CD4-positive, alpha-beta T cell treated with Interleukin-1 beta for 1 hour (primary cell): ENCODE results near the gene PLEKHN1.

Experiments used
- DNase-seq, 2 donors: peaks; one replicate each; pipeline ENCODE4 v3.0.0-alpha.2; 2020 to 2022

Gene PLEKHN1, protein sequence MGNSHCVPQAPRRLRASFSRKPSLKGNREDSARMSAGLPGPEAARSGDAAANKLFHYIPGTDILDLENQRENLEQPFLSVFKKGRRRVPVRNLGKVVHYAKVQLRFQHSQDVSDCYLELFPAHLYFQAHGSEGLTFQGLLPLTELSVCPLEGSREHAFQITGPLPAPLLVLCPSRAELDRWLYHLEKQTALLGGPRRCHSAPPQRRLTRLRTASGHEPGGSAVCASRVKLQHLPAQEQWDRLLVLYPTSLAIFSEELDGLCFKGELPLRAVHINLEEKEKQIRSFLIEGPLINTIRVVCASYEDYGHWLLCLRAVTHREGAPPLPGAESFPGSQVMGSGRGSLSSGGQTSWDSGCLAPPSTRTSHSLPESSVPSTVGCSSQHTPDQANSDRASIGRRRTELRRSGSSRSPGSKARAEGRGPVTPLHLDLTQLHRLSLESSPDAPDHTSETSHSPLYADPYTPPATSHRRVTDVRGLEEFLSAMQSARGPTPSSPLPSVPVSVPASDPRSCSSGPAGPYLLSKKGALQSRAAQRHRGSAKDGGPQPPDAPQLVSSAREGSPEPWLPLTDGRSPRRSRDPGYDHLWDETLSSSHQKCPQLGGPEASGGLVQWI

DNA sequence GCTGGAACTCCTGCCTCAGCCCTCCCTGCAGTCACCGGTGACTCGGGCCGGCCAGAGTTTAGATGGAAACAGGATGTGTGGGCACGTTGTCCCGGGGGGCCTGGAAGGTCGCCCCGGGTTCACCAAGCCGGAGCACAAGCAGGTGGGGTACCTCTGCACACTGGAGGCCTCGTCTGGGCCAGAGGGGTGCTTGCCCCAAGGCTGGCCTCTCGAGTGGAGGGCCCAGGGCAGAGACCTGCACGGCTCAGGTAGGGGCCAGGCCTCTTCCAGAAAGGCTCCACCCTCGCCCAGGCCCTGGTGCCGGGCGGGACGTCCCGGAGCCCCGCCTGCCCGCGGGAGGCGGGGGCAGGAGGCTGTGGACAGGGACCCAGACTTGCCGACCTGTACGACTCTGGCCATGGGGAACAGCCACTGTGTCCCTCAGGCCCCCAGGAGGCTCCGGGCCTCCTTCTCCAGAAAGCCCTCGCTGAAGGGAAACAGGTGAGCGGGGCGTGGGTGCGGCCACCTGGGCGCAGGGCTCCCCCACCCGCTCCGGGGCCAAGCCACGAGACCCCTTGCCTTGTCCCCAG is at the start of gene PLEKHN1:
Gene PLEKHN1, plus strand, starts transcription at position 348 of the 569 bp plus-strand sequence. Its CDS starts 50 bp downstream, at position 398.
- DNase-seq: peak in 1 of 2 donors; percentile 19

DNA sequence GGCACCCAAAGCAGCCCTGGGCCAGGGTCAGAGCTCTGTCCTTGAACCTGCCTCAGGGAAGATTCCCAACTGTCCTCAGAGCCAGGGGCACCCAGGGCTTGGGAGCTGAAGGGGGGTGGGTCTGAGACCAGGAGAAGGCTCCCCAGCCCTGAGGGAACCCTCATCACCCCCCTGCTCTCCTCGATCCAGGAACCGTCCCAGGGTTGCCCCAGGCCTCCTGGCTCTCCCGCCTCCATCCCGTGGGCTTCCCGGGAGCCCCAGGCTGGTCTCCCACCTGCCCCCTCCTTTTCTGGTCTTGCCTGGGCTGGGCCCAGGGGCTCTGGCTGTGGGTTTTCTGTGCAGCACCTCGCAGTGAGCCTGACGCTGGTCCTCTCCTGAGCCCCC is 49.2 kb upstream of the PLEKHN1 start:
- no peak for DNase-seq

- DNase-seq: no peak
Observed at GRCh38 chr1:917466-918091, 48.7 kb upstream of the PLEKHN1 start.

GRCh38 chr1:918353-918752 is 47.9 kb upstream of the PLEKHN1 start:
- no peak for DNase-seq

DNA sequence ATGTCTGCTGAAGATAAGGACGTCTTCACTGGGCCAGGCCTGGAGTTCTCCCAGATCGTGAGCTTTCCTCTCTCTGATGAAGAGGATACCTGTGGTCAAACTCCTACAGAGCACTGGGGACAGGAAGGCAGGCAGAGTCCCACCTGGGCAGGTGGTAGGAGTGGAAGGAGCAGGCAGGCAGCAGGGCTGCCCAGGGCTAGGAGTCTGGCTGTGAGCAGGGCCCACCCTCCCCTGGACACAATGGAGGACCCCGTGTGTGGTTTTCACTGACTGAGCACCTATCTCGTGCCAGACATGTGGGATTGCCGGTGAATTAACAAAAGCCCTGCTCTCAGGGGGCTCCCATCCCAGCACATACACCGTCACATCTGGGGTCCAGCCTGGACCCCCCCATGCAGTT is 47.4 kb upstream of the PLEKHN1 start:
- no peak for DNase-seq

- no peak for DNase-seq
Observed at GRCh38 chr1:919271-919872, 46.9 kb upstream of the PLEKHN1 start.

DNA sequence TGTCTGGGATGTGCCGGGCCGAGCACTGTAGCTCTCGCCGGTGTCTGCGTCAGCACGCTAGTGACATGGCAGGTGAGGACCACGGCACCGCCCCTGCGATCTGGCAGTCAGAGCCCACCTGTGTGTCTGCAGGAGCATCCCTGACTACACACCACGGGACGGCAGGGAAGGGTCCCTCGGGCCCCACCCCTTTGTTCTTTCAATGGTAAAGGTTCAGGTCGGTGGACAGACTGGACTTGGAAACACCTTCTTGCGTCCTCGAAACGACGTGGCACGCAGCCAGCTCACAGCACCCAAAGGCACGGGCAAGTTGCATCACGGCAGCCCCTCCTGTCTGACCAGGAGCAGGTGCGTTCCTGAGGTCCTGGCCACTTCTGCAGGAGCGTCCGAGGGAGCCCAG is 46.3 kb upstream of the PLEKHN1 start:
- no peak for DNase-seq

DNA sequence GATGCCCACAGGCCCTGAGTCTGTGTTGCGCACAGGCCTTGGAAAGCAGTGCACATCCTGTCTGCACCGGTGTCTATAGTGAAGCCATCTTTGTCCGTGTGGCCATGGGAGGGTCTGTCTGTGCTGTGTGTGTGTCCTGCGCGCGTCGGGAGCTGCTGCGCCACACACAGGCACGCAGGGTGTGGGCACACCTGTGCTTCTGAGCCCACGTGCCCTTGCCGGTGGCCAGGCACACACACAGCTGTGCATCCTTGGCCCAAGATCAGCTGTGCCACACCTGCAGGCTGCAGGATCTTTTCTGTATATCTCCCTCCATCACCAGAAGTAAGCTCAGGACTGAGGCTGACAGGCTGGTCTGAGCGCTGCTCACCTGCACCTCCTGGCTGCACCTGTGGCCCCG is 45.8 kb upstream of the PLEKHN1 start:
- DNase-seq: no peak

DNA sequence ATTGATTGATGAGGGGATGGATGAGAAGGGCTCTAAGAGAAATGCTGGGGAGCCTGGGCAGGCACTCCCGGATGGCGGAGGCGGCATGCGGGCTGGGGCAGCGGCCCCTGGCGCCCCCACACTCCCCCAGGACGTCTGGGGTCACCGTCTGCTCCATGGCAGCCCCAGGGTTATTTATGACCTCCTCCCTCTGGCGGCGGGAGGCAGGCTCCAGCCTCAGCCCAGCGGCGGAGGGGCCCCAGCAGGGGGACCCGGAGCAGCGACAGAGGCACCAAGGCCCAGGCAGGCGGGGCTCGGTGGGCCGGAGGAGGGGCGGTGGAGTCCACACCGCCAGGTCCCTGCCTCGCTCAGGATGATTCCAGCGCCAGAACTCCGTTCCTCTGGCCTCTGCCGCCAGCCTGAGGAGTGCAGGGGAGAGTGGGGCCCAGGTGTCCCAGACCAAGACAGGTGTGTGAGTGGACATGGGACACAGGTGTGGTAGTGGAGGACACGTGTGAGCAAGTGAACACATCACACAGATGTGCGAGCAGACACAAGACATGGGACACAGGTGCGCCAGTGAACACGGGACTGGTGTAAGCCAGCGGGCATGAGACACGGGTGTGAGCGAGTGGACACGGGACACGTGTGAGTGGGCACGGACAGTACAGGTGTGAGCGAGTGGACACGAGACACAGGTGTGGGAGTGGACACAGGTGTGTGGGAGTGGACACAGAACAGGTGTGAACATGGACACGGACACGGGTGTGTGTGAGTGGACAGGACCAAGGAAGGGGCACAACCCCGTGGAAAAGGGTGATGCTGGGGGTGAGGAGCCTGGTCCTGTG is 45.1 kb upstream of the PLEKHN1 start:
- DNase-seq: peak; percentile 28 to 44

DNA sequence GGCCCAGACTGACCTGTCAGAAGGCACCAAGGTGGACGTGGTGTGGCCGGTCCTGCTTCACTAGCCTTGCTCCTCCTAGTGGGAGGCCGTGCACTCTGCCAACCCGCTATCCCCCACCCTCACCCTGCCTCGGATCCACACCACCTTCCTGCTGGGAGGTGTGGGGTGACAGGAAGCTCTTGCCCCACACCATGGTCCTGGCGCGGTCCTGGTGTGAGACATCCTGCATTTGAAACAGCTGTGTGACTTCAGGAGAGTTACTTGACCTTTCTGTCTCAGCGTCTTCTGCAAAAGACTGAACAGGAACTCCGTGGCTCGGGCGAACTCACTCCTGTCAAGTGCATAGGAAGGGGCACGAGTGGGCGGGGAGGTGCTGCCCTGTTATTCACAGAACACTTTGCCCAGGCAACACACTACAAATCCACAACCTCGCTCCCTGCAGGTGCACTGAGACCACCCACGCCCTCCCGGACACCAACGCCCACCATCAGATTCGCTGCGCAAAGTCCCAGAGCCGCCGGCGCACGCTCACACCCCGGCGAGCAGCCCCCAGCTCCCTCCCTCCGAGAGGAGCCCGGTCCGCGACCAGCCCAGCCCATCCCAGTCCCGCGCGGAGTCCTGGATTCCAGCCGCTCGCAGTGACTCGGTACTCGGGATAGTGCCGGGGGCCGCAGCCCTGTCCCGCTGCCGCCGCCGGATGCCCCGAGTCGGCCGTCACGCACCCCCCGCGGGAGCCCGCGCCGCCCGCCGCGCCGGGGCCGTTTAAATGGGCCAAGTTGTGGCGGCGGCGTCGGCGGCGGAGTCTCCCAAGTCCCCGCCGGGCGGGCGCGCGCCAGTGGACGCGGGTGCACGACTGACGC is 42.9 kb upstream of the PLEKHN1 start, which contains the start of gene SAMD11:
Gene SAMD11, plus strand, starts transcription at position 793 of the 860 bp plus-strand sequence. CDS start 509 bp downstream, outside the sequence.
- DNase-seq: peak; percentile 48 to 73

DNA sequence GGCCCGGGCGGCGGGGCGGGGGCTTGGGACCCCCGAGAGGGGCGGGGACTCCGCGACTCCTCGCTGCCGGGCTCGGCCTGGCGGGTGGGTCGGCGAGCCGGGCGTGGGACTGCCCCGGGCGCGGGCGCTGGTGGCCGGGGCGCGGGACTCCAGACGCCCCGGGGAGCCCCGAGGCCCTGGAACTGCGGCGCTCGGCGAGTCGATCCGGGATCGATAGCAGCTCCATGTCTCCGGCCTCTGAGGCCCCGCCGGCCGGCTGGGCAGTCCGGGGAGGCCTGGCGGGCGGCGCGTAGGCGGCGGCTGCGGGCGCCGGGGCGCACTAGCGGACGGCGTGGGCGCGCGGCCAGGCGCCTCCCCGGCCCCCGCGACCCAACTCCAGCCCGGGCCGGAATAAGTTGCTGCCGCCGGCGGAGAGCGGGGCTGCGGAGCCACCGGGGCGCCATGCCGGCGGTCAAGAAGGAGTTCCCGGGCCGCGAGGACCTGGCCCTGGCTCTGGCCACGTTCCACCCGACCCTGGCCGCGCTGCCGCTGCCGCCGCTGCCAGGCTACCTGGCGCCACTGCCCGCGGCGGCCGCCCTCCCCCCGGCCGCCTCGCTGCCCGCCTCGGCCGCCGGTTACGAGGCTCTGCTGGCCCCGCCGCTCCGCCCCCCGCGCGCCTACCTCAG is 42.2 kb upstream of the PLEKHN1 start:
- DNase-seq: no peak

- DNase-seq: no peak
Observed at GRCh38 chr1:924656-925560, 41.4 kb upstream of the PLEKHN1 start.

DNA sequence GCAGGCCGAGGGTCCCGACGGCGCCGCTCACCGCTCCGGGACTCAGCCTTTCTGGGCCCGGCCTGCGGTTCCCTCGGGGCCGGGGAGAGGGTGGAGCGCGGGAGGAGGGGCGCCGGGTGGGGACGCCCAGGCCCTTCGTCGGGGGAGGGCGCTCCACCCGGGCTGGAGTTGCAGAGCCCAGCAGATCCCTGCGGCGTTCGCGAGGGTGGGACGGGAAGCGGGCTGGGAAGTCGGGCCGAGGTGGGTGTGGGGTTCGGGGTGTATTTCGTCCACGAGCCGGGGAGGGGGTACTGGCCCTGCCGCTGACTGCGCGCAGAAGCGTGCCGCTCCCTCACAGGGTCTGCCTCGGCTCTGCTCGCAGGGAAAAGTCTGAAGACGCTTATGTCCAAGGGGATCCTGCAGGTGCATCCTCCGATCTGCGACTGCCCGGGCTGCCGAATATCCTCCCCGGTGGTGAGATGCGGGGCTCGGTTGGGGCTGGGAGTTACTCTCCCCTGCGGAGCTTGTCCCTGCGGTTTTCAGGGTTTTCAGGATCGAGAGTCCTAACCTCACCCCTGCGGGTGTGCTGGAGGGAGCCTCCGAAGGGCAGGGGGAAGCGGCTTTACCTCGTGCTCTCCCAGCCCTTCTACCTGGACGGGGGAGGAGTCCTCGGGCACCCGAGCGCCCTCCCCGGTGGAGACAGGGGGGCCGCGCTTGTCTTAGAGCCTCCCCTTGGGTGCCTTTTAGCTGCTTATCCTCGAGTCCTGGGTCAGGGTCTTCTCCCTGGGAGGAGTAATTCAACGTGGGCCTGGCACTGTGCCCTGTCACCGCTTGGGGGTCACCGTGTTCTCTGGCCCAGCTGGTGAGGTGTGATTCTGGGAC is 40.5 kb upstream of the PLEKHN1 start:
- no peak for DNase-seq

DNA sequence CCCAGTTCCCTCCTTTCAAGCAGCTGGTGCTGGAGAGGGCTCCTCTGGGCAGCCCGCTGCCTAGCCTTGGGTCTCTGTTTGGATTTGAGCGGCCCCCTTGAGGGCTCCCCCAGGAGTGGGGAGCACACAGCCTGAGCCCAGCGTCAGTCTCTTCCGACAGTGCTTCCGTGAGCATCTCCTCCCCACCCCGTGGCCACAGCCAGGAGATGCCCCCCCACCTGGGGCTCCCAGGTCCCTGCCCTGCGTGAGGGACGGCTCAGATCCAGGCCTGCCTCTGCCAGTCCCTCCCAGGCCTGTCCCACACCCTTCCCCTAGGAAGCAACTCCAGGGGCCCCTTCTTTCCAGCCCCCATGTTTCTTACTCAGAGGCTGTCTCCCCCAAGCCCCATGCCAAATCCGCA is 39.0 kb upstream of the PLEKHN1 start:
- DNase-seq: no peak

GRCh38 chr1:927748-928147 is 38.5 kb upstream of the PLEKHN1 start:
- DNase-seq: no peak

GRCh38 chr1:928825-929661 is 37.2 kb upstream of the PLEKHN1 start:
- no peak for DNase-seq
